HUDEP-2 (cell line): ENCODE measurements around the gene FES.
"Not testable (repeated sequence)": the region's sequence is repeated elsewhere in the genome, so short reads cannot be mapped to it uniquely, and the experiment has no call there.

ENCODE experiments used
- DNase-seq, 76 experiments: peaks; one replicate each; lab custom pipeline; 2025; ENCODE audit not compliant: unreplicated experiment in 76 of 76; lab: John Stamatoyannopoulos, UW

Gene FES

GRCh38 chr15:90924375-90924774, 40.1 kb downstream of the FES start:
- DNase-seq: no peak

GRCh38 chr15:90926766-90927165, 42.5 kb downstream of the FES start:
- DNase-seq: not testable (repeated sequence)

GRCh38 chr15:90928106-90928505, 43.8 kb downstream of the FES start:
- DNase-seq: not testable (repeated sequence)

DNA sequence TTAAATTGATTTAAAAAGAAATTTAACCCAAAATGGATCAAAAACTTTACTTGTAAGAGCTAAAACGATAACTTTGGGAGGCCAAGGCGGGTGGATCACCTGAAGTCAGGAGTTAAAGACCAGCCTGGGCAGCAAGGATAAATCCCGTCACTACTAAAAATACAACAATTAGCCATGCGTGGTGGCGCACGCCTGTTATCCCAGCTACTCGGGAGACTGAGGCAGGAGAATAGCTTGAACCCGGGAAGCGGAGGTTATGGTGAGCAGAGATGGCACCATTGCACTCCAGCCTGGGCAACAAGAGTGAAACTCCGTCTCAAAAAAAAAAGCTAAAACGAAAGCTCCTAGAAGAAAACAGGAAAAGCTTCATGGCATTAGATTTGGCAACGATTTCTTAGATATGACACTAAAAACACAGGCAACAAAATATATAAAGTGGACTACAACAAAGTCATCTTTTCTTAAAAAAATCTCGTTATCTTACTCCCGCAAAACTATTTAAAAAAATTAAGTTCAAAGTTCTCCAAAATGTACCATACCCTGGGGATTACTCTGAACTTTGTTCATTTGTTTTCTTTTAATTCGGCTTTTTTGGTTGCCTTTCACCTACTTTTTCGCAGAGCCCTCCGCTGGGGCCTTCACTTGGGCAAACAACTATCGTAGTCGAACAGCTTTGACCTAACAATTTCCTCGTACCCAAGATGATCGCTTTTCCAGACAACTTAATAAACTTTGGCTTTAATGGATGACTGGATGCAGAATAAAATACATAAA, 45.1 kb downstream of the FES start:
- DNase-seq: peak in 1 of 76 experiments; percentile 51

- peak in 1 of 76 experiments; percentile 28 for DNase-seq
Observed at GRCh38 chr15:90930861-90931574, 46.7 kb downstream of the FES start.

DNA sequence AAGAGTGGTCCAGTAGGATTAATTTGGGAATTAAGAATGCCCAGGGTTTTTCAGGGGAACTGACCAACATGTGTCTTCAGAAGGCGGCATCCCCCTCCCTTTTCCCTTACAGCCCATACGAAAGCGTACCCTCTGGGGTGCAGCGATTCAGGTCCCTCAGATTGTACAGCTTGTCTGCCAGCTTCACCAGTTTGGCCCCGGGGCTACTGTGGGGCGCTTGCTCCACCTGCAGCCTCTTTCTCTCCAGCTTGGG, 47.2 kb downstream of the FES start:
- no peak for DNase-seq

DNA sequence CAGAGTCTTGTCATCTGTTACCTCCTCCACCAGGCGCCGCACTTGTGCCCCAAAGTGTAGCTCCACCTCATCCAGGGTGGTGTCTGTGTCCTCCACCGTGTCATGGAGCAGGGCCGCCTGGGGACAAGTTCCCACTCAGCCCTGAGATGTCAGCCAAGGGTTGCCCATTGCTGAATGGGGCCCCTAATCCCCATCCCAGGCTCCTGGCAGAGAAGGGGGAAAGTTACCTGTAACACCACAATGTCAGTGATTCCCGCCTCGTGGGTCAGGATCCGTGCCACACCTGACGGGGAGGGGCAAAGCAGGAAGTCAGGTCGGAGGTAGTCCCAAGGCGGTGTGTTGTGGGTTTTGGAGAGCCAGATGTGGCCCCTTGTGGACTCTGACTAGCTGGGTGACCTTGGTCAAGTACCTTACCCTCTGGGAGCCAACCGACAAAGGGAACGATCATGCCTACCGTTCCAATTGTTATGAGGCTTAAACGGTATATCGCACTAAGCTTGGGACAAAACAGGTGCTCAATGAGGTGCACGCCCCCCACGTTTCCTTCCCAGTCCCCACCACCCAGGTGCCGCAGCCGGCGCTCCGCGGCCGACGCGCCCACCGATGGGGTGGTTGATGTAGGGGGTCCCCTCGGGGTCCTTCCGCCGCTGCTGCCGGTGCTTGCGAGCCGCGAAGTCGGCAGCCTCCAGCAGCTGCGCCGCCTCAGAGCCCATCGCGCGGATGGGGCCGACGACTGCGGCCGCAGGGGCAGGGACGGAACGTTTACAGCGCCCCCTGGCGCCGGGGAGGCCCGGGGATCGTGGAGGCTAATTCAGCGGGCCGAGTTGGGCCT, 47.7 kb downstream of the FES start, which contains the start of gene HDDC3:
TSS of gene HDDC3 (minus strand) at position 722 of the 832 bp plus-strand sequence. CDS start at position 713, 9 bp downstream.
- DNase-seq: peak; percentile 45 to 93 (median 85)

- no peak for DNase-seq
Observed at GRCh38 chr15:90932660-90932991, 48.3 kb downstream of the FES start.

DNA sequence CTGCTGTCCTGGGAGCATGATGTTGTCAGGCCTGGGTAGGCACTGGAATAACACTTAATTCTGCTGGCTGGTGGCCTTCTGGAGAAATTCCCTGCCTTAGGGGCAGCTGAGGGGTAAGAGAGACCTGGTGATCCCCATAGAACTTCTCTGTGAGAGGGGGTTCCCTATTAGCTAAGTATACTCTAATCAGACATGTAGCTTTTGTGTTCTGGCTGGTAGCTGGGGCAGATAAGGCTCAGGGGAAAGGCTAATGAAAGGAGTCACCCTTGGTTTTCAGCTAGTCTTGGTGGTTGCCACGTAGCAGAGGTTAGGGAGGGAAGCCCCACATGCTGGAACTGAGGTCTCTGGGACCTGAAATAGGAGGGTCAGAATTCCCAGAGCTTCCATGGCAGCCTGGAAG, 49.0 kb downstream of the FES start:
- peak in 50 of 76 experiments; percentile 4 to 67 (median 36) for DNase-seq

DNA sequence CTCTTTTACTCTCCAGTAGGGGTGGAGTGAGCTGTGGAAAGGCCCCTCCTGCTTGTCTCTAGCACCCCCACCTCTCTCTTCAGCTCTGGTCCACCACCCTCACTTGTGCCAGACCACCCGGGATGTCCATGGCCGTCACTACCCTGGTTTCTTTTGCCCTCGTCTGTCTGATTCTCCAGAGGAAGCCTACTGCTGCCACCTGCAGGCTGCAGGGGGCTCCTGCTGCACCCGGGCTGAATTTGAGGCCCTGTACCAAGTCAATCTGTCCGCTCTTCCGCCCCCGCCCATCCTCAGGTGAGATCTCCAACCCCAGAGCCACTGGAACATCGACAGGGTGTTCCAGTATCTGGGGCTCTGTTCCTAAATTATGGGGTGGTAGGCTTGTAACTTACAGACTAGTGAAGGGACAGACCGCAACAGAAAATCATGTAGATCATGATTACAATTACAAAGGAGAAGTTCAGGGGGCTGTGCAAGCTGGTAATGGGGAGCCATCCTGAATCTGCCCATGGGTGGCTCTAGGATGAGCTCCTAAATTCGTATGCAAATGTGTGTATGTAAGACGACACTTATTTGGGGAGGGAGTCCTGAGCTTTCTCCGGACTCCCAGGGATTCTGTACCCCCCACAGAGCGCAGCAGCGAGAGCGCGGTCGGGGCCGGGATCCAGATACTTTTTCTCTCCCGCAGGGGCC, 50.1 kb downstream of the FES start:
- DNase-seq: peak in 74 of 76 experiments; percentile 17 to 89 (median 72)

DNA sequence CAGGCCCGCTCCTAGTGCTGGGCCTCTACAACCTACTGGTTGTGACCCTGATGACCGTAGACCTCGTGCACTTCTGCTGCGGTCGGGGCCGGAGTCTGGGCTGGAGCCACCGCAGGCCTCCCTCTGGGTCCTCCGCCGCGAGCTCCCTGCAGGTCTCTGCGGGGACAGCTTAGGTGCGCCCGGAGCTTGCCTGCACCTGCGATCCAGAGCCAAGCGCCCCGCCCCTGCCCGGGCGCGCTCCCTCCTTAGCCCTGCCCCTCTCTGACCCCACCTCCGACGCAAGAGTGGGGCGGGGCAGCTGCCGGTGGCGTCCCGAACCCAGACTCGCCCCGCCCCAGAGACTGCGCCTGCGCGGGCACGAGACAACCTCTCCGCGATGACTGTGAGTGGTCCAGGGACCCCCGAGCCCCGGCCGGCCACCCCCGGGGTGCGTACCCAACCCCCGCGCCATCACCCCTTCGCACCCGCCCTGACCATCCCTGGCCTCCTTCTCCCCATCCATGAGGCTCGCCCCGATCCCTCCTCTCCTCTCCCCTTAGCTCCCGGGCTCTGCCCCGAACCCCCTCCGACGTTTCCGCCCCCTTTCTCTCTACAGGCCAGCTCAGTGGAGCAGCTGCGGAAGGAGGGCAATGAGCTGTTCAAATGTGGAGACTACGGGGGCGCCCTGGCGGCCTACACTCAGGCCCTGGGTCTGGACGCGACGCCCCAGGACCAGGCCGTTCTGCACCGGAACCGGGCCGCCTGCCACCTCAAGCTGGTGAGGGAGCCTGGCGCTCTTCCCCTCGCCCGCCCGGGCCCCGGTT, 50.8 kb downstream of the FES start, which contains the start of gene UNC45A:
TSS of gene UNC45A (plus strand) at position 337 of the 803 bp plus-strand sequence. CDS start at position 377, 40 bp downstream.
- DNase-seq: peak in 74 of 76 experiments; percentile 12 to 93 (median 80)

DNA sequence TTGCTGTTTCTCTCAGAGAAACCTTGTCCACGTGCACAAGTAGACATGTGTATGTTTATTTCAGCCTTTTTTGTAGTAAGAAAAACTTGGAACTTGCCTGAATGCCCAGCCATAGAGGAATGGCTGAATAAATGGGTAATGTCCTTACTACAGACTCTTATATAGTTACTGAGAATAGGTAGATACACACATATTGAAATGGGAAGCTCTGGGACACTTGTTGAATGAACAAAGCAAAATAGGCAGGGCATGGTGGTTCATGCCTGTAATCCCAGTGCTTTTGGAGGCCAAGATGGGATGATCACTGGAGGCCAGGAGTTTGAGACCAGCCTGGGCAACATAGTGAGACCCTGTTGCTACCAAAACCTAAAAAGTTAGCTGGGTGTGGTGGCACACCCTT, 52.5 kb downstream of the FES start:
- DNase-seq: no peak

GRCh38 chr15:90938261-90938660, 54.0 kb downstream of the FES start:
- DNase-seq: no peak

- no peak for DNase-seq
Observed at GRCh38 chr15:90939756-90940155, 55.5 kb downstream of the FES start.

DNA sequence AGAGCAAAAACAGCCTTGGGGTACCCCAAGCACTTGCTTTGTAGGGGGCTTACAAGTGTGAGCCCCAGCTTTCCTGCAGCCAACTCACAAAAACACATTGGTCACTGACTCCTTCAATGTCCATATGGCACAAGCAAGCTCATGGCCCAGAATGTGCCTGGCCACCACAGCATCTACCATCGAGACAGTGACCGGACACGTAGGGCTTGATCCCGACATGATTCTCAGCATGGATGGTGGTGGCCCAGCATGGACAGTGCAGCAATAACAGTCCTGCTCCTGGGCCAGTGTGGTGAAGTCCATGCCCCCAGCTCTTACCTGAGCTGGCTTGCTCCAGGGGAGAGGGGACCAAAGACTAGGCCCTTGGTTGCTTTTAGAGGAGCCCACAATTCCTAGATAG, 56.7 kb downstream of the FES start:
- DNase-seq: no peak

DNA sequence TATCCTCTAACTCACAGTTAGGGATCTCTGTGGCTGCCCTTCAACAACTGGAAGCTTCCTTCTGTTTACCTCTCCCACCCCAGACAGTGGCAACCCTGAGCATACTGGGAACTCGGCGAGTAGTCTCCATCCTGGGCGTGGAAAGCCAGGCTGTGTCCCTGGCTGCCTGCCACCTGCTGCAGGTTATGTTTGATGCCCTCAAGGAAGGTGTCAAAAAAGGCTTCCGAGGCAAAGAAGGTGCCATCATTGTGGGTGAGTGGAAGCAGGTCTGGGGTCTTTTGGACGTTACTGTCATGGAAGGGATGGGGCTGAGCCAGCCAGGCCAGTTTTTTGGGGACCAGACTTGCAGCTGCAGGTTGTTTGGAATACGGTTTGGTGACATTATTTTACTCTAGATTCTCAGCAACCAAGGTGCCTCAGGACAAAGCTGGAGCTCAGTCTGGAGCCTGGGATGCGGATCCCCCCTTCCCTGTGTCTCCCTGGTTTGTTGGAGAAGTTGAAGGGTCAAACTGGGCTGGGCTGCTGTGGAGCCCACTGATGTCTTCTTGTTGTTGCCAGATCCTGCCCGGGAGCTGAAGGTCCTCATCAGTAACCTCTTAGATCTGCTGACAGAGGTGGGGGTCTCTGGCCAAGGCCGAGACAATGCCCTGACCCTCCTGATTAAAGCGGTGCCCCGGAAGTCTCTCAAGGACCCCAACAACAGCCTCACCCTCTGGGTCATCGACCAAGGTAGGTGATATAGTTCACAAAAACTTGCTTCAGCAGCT, 58.2 kb downstream of the FES start:
- DNase-seq: no peak

- no peak for DNase-seq
Observed at GRCh38 chr15:90945091-90945490, 60.8 kb downstream of the FES start.
